GM18498 (cell line): ENCODE data around the gene ACAP2.
"Not testable (repeated sequence)": the region's sequence is repeated elsewhere in the genome, so short reads cannot be mapped to it uniquely, and the experiment has no call there.

Experiments used
- ATAC-seq: cut with Tn5 transposase; IDR thresholded peaks from one replicate; pipeline ENCODE4 v1.9.1; 2021; ENCODE audit warnings: mild to moderate bottlenecking, moderate library complexity; ENCODE audit not compliant: unreplicated experiment

The ACAP2 gene

GRCh38 chr3:195394700-195395099 is 48.1 kb downstream of the ACAP2 start:
- ATAC-seq = no peak

GRCh38 chr3:195394024-195394423 is 48.8 kb downstream of the ACAP2 start:
- peak; percentile 78 for ATAC-seq

- ATAC-seq = peak; percentile 59
Observed at GRCh38 chr3:195388380-195388779, 54.4 kb downstream of the ACAP2 start.

- no peak for ATAC-seq
Observed at GRCh38 chr3:195386739-195387138, 56.1 kb downstream of the ACAP2 start.

GRCh38 chr3:195385526-195385925 is 57.3 kb downstream of the ACAP2 start:
- ATAC-seq = no peak

GRCh38 chr3:195384952-195385351 is 57.9 kb downstream of the ACAP2 start:
- no peak for ATAC-seq

GRCh38 chr3:195372220-195372619 is 70.6 kb downstream of the ACAP2 start:
- ATAC-seq = no peak

GRCh38 chr3:195366200-195366925 is 76.5 kb downstream of the ACAP2 start:
- no peak for ATAC-seq

GRCh38 chr3:195365371-195365770 is 77.4 kb downstream of the ACAP2 start:
- no peak for ATAC-seq

GRCh38 chr3:195357797-195358196 is 85.0 kb downstream of the ACAP2 start:
- ATAC-seq = not testable (repeated sequence)

- no peak for ATAC-seq
Observed at GRCh38 chr3:195356151-195357086, 86.4 kb downstream of the ACAP2 start.

- ATAC-seq = not testable (repeated sequence)
Observed at GRCh38 chr3:195354009-195354408, 88.8 kb downstream of the ACAP2 start.

- ATAC-seq = no peak
Observed at GRCh38 chr3:195352895-195353488, 89.8 kb downstream of the ACAP2 start.

GRCh38 chr3:195348426-195349115 is 94.2 kb downstream of the ACAP2 start:
- ATAC-seq = no peak

GRCh38 chr3:195337747-195338146 is 105.1 kb downstream of the ACAP2 start:
- no peak for ATAC-seq

- no peak for ATAC-seq
Observed at GRCh38 chr3:195334967-195335366, 107.9 kb downstream of the ACAP2 start.

- no peak for ATAC-seq
Observed at GRCh38 chr3:195319060-195319459, 123.8 kb downstream of the ACAP2 start.

- ATAC-seq = no peak
Observed at GRCh38 chr3:195312714-195313113, 130.1 kb downstream of the ACAP2 start.

GRCh38 chr3:195307711-195308110 is 135.1 kb downstream of the ACAP2 start:
- ATAC-seq = no peak

- no peak for ATAC-seq
Observed at GRCh38 chr3:195306369-195306768, 136.5 kb downstream of the ACAP2 start.

GRCh38 chr3:195302431-195302830 is 140.4 kb downstream of the ACAP2 start:
- ATAC-seq = no peak
